NCI-H345 (cell line): ENCODE data around the gene FAM227B.
"Not testable (repeated sequence)": the region's sequence is repeated elsewhere in the genome, so short reads cannot be mapped to it uniquely, and the experiment has no call there.

Experiments
- DNase-seq: peaks from one replicate; lab custom pipeline; 2025; lab: John Stamatoyannopoulos, UW

Gene FAM227B

GRCh38 chr15:49438962-49439631 is 181.5 kb downstream of the FAM227B start:
- no peak for DNase-seq

DNA sequence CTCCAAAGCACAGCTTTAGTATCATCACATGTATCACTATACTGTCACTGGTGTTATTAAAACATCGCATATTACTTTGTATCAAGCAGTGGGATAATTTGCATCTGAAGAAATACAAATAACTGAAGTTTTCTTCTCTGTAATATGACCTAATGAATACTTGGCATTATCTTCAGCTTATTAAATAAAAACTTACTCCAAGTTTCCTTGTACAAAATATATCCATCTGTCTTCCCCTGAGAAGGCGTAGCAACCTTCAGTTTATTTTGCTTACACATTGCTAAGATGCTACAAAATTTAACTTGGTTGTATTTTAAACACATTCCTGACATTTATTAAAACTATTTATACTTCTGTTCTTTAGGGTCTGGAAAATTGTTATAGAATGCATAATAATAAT is 183.9 kb downstream of the FAM227B start:
- no peak for DNase-seq

DNA sequence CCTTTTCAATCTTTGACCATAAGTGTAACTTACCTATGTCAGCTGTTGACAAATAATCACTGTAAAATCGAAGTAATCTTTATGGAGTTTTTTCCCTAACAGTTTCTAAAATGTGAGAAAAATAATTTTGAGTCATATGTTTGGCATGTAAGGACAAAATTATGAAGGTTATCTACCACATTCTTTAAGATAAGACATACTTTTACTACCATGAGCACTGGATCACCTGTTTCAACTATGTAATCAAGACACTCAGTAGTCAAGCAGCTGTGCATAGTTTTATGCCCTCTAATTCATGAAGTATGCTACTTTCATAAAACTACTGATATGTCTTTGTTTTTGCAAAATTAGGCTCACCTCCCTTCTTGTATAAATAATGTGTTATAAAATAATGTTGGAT is 185.4 kb downstream of the FAM227B start:
- no peak for DNase-seq

DNA sequence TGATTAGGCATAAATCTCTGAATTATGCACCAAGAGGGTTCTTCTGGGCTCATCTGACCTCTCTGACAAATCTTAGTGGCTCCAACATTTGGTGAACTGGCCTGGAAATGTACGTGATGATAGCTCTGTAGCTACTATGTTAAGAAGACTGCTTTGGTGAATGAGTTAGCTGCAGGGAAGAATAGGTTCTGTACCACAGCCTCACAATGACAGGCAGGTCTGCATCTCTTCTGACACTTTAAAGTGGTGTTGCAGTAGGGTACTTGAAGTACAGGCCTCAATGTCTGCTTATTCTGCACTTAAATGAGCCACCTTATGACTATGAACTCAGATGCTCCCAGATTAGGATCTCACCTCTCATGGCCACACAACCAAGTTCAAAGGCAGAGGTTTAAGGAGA is 190.6 kb downstream of the FAM227B start:
- DNase-seq: no peak

DNA sequence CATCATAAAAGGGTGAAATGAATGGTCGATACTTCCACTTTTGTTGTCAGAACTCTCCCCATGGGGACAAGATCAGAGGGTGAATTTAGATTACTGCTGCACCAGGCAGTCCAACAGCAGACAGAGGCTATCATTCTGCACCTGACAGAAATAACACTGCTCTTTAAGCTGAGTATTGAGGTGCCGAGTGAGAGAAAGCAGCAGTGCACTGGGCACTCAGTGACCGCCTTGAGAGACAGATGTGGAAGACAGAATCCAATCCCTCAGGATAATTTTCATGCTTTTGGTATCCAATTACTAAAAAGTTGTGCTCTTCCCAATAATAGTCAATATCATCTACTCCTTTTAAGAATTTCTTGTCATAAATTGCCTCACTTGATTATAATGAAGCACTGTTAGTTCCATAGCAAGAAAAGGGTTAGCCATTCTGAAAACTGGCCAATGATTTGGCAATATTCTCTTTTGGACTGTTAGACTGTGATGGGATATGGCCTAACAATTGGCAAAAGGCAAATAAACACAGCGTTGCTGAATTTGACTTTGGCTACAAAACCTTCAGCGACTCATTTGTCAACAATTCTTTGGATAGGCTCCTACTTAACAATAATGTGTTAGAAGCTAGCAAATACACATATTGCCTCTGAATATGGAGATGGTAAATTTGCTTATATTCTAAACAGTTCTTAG is 192.1 kb downstream of the FAM227B start:
- DNase-seq: no peak

DNA sequence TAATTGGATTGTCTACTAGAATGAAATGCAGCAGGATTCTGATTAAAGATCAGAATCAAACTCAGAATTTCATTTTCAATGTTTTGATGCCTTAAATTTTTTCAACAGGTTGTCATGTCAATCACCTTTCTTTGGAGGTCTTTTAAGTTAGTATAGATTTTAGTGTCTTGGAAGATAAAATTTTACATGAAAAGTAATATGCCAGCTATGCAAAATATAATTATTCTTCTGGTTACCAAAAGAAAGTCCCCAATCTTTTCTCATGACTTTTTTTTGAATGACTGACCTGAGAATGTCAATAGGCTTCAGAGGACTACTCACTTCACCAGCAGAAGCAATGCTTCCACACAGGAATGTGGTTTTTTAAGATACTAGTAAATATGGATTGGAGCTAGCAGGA is 193.2 kb downstream of the FAM227B start:
- no peak for DNase-seq

DNA sequence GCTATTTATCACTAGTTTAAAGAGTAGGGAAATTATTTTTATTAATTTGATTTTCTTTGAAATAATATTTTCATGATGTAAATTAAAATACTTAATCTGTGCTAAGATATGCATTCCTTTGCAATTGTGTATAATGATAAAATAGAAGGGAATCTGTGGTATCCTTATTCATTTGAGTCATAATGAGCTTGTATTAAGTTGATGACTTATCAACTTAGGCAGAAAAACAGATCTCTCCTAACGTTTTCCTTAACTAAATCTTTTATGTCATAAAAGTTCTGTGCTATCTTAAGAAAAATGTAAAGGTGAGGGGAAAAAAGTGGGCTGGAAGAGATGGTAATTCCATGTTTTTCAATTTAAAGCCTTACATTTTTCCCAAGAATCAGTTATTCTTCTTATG is 195.7 kb downstream of the FAM227B start:
- no peak for DNase-seq

- no peak for DNase-seq
These were observed 196.6 kb downstream of the FAM227B start for GRCh38 chr15:49423901-49424550.

DNA sequence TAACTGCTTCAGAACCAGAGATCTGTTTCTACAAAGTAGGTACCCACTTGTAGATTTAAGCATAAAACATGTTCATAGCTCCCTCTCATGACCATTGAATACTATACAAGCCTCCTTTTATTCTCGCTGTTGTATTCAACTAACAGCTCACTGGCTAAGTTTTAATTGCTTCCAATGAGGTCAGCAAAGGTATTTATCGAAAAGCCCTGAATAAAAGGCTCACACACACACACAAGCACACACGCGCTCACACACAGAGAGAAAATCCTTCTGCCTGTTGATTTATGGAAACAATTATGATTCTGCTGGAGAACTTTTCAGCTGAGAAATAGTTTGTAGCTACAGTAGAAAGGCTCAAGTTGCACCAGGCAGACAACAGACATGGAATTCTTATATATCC is 197.6 kb downstream of the FAM227B start, which contains the start of gene FGF7:
Gene FGF7 (plus strand): TSS at position 222 of the 400 bp plus-strand sequence. CDS start 1,056 bp downstream, outside the sequence.
- DNase-seq: no peak

DNA sequence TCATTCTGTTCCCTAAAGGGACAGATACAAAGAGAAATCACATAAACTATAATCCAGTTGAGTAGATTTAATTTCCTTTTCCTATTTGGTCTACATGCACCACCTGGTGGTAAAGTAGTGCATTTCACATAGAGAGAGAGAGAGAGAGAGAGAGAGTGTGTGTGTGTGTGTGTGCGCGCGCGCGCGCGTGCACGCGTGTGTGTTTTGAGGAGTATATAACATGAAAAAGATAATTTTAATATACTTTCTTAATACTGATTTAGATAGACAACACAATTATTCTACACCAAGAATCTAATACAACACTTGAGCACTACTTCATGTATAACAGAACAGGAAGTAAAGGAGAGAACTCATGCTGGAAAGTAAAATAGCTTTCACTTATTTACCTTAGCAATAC is 198.6 kb downstream of the FAM227B start:
- peak; percentile 46 for DNase-seq

GRCh38 chr15:49418811-49419210 is 201.8 kb downstream of the FAM227B start:
- DNase-seq: no peak

- no peak for DNase-seq
These were observed 205.0 kb downstream of the FAM227B start for GRCh38 chr15:49415638-49416037.

- DNase-seq: no peak
These were observed 205.5 kb downstream of the FAM227B start for GRCh38 chr15:49415149-49415548.

GRCh38 chr15:49412797-49413196 is 207.8 kb downstream of the FAM227B start:
- DNase-seq: no peak

DNA sequence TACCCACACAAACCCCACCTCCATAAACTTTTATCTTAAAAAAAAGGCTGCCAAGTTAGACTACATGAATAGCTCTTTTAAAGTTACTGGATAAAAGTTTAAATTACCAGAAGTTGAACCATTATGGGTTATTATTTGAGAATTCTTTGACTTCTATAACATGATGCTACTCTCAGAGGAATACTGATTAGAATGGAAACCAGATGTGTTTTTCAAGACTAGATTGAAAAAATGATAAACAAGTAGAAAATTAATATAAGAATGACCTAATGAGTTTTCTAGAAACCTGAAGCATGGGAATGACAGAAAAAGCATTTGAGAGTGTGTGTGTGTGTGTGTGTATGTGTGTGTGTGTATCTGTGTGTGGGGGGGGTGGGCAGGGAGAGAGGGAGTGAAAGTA is 210.0 kb downstream of the FAM227B start:
- DNase-seq: no peak

GRCh38 chr15:49406352-49407118 is 214.1 kb downstream of the FAM227B start:
- no peak for DNase-seq

GRCh38 chr15:49402515-49403296 is 217.9 kb downstream of the FAM227B start:
- not testable (repeated sequence) for DNase-seq

- DNase-seq: no peak
These were observed 233.1 kb downstream of the FAM227B start for GRCh38 chr15:49387471-49387870.

GRCh38 chr15:49383266-49383665 is 237.4 kb downstream of the FAM227B start:
- no peak for DNase-seq

- DNase-seq: no peak
These were observed 238.2 kb downstream of the FAM227B start for GRCh38 chr15:49382394-49382793.

- no peak for DNase-seq
These were observed 239.7 kb downstream of the FAM227B start for GRCh38 chr15:49380912-49381311.

DNA sequence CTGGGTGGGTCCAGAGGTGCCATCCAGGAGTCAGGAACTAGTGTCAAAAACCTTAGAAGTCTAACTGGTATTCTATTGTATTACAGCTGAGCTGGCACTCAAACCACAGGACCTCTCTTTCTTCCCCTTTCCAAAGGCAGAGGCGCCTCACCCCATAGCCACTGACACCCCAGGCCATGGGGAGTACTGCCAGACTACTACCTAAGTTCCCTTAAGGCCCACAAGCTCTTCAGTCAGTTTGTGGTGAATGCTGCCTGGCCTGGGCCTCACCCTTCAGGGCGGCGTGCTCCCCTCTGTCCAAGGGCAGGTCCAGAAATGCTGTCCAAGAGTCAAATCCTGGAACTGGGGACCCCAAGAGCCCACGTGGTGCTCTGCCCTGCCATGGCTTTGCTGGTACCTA is 240.6 kb downstream of the FAM227B start:
- DNase-seq: no peak
